GM12875 (cell line): ENCODE measurements around the gene SLC44A1.
A peak's percentile ranks its signal among the peaks of the same experiment; 100 is the strongest.

Experiments used
- H3K4me3 ChIP-seq: one replicate; pipeline ENCODE4 v1.5.1; 2011; ENCODE audit warnings: low read depth, low read length, control low read depth
- CTCF ChIP-seq: IDR thresholded peaks from 2 replicates; pipeline ENCODE4 v1.5.1; 2011; ENCODE audit warnings: low read depth, mild to moderate bottlenecking, control low read depth, inconsistent platforms, low read length, moderate library complexity, borderline replicate concordance; ENCODE audit not compliant: insufficient read depth

SLC44A1 gene

GRCh38 chr9:105439428-105439827, 195.0 kb downstream of the SLC44A1 start:
- no peak for TF ChIP-seq CTCF
- no peak overlapping the region for H3K4me3 ChIP-seq

- TF ChIP-seq CTCF, result no peak
- H3K4me3 ChIP-seq, result no peak overlapping the region
Measured at GRCh38 chr9:105441616-105442160, 197.2 kb downstream of the SLC44A1 start.

- TF ChIP-seq CTCF, result no peak
Measured at GRCh38 chr9:105443121-105443520, 198.7 kb downstream of the SLC44A1 start.

GRCh38 chr9:105444130-105444529, 199.7 kb downstream of the SLC44A1 start:
- no peak for TF ChIP-seq CTCF
- H3K4me3 ChIP-seq, result no peak overlapping the region

More at GRCh38 chr9:105443121-105443520, 198.7 kb downstream of the SLC44A1 start:
- H3K4me3 ChIP-seq, result no peak overlapping the region

GRCh38 chr9:105445203-105445881, 200.9 kb downstream of the SLC44A1 start:
- no peak overlapping the region for H3K4me3 ChIP-seq
- no peak for TF ChIP-seq CTCF

GRCh38 chr9:105447386-105447813, 202.9 kb downstream of the SLC44A1 start:
- H3K4me3 ChIP-seq, result peak overlapping the region; percentile 77

More at GRCh38 chr9:105447386-105447813, 202.9 kb downstream of the SLC44A1 start:
- TF ChIP-seq CTCF, result no peak
